NCI-H774 (cell line): ENCODE data around the gene KRTAP2-1.
"Not testable (repeated sequence)": the region's sequence is repeated elsewhere in the genome, so short reads cannot be mapped to it uniquely, and the experiment has no call there.

Experiments
- DNase-seq: peaks from one replicate; lab custom pipeline; 2025; lab: John Stamatoyannopoulos, UW

Gene KRTAP2-1

GRCh38 chr17:41046735-41047465 lies at the start of gene KRTAP2-1:
KRTAP2-1 (minus strand) TSS chr17:41047316; CDS start chr17:41047267, 49 bp downstream.
- DNase-seq, result not testable (repeated sequence)

GRCh38 chr17:41096055-41096454 lies 48.9 kb upstream of the KRTAP2-1 start:
- DNase-seq, result no peak

- not testable (repeated sequence) for DNase-seq
Measured at GRCh38 chr17:41088760-41089352, 41.7 kb upstream of the KRTAP2-1 start.

- not testable (repeated sequence) for DNase-seq
Measured at GRCh38 chr17:41084100-41084856, 37.2 kb upstream of the KRTAP2-1 start, which contains the start of gene KRTAP4-7. KRTAP4-7 (plus strand) TSS chr17:41084150; CDS start chr17:41084207, 57 bp downstream.

- DNase-seq, result not testable (repeated sequence)
Measured at GRCh38 chr17:41083427-41083826, 36.3 kb upstream of the KRTAP2-1 start.

- DNase-seq, result no peak
Measured at GRCh38 chr17:41082626-41083025, 35.5 kb upstream of the KRTAP2-1 start.

- no peak for DNase-seq
Measured at GRCh38 chr17:41076788-41077187, 29.7 kb upstream of the KRTAP2-1 start.

GRCh38 chr17:41073676-41074075 lies 26.6 kb upstream of the KRTAP2-1 start:
- no peak for DNase-seq

GRCh38 chr17:41071606-41072360 lies 24.7 kb upstream of the KRTAP2-1 start:
- DNase-seq, result peak; percentile 63

- no peak for DNase-seq
Measured at GRCh38 chr17:41069031-41069430, 21.9 kb upstream of the KRTAP2-1 start.

- DNase-seq, result no peak
Measured at GRCh38 chr17:41067281-41067680, 20.2 kb upstream of the KRTAP2-1 start.

GRCh38 chr17:41065829-41066624 lies 18.9 kb upstream of the KRTAP2-1 start, which contains the start of gene KRTAP2-4:
KRTAP2-4 (minus strand) TSS chr17:41065879; CDS start chr17:41065845, 34 bp downstream.
- no peak for DNase-seq

- DNase-seq, result not testable (repeated sequence)
Measured at GRCh38 chr17:41065016-41065689, 18.0 kb upstream of the KRTAP2-1 start.

- DNase-seq, result no peak
Measured at GRCh38 chr17:41064301-41064700, 17.2 kb upstream of the KRTAP2-1 start.

- no peak for DNase-seq
Measured at GRCh38 chr17:41063449-41063848, 16.3 kb upstream of the KRTAP2-1 start.

- no peak for DNase-seq
Measured at GRCh38 chr17:41061964-41062363, 14.8 kb upstream of the KRTAP2-1 start.

- DNase-seq, result no peak
Measured at GRCh38 chr17:41060052-41060604, 13.0 kb upstream of the KRTAP2-1 start, which contains the start of gene KRTAP2-3. KRTAP2-3 (minus strand) TSS chr17:41060114; CDS start chr17:41060050, 64 bp downstream.

- DNase-seq, result not testable (repeated sequence)
Measured at GRCh38 chr17:41059276-41060051, 12.3 kb upstream of the KRTAP2-1 start.

- DNase-seq, result no peak
Measured at GRCh38 chr17:41058741-41059140, 11.6 kb upstream of the KRTAP2-1 start.
